Fibroblast of the aortic adventitia (primary cell): ENCODE measurements around the gene EMD. TPM values are rescaled to one million over a fixed set of nuclear protein-coding genes. Genes with fewer than 3 reads are reported as not detected.

ENCODE experiments used
- DNase-seq: peaks from one replicate; pipeline ENCODE4 v3.0.0-alpha.2; 2010; ENCODE audit warnings: low read depth
- H3K4me3 ChIP-seq: 2 replicates; pipeline ENCODE4 v1.5.1; 2011; ENCODE audit warnings: low read depth, mild to moderate bottlenecking, control low read depth, low read length, moderate library complexity
- CTCF ChIP-seq: IDR thresholded peaks from 2 replicates; pipeline ENCODE4 v1.5.1; 2011; ENCODE audit warnings: mild to moderate bottlenecking, low read length, control low read depth, inconsistent platforms; ENCODE audit not compliant: insufficient read depth
- total RNA-seq: library from RNA; depleted of rRNA; stranded (reverse); fragments of >200 nt; gene quantifications from 2 replicates; pipeline ENCODE4 v1.2.3, GENCODE V29; 2012; ENCODE audit warnings: low replicate concordance

The EMD gene
- total RNA-seq, 1 donor: 29.9 TPM

- DNase-seq: no peak
- TF ChIP-seq CTCF: no peak
- H3K4me3 ChIP-seq: peak overlapping the region; percentile 72
Measured at GRCh38 chrX:154367474-154368308, 11.4 kb upstream of the EMD start.

- DNase-seq: peak; percentile 95
- no peak for TF ChIP-seq CTCF
- H3K4me3 ChIP-seq: peak overlapping the region; percentile 72
Measured at GRCh38 chrX:154368630-154369448, 10.3 kb upstream of the EMD start.

- peak overlapping the region; percentile 92 for H3K4me3 ChIP-seq
- TF ChIP-seq CTCF: no peak
- peak; percentile 96 for DNase-seq
Measured at GRCh38 chrX:154369449-154370299, 9.4 kb upstream of the EMD start.

GRCh38 chrX:154370300-154371016, 8.6 kb upstream of the EMD start:
- peak overlapping the region; percentile 92 for H3K4me3 ChIP-seq
- no peak for TF ChIP-seq CTCF
- peak; percentile 41 for DNase-seq

- peak overlapping the region; percentile 92 for H3K4me3 ChIP-seq
- peak; percentile 91 for DNase-seq
- no peak for TF ChIP-seq CTCF
Measured at GRCh38 chrX:154371017-154371788, 7.9 kb upstream of the EMD start.
